ENCODE measurements around the gene PTPRG. TPM values are rescaled to one million over a fixed set of nuclear protein-coding genes. Genes with fewer than 3 reads are reported as not detected.
"Not testable (repeated sequence)": the region's sequence is repeated elsewhere in the genome, so short reads cannot be mapped to it uniquely, and the experiment has no call there.

Gene PTPRG
- polyA plus RNA-seq, 3 donors: not detected

DNA sequence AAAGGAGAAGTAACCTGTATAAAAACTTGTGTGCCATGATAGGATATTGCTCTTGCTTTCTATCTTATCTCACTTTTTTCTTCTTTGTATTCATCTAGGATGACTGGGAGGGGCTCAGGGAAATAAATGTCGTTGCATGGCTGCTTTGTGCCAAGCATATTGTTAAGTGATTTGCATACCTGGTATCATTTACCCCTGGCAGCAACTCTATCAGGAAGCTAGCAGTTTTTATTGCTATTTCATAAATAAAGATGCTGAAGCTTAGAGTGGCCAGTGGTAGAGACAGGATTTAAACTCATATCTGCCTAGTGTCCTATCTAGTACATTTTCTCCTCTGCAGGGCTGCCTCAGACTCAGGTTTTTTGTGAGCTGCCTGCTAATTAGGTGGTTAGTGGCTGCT, 253.3 kb downstream of the PTPRG start:
- H3K4me1 ChIP-seq (ENCODE audit: control insufficient read depth in 1 of 2, insufficient read depth in 2 of 2, low read length in 2 of 2): no peaks in the 10 kb centered on the region
- Mint-ChIP-seq H3K9me3 (peaks cover 0 to 5% (median 0%) of the 10 kb centered on the region in 7 donors), H3K27ac (no peak overlapping the region), H3K36me3 (no peaks in the 10 kb centered on the region), H3K4me1 (no peaks in the 10 kb centered on the region), H3K27me3 (ENCODE audit: low read depth in 3 of 3) (peaks cover 0 to 2% (median 0%) of the 10 kb centered on the region in 3 donors), H3K4me3 (no peak overlapping the region)
- no peak for TF ChIP-seq CTCF (IDR thresholded peaks at IDR 0.05)
- intact Hi-C loops (cut with micrococcal nuclease): no loop called here
- H3K79me2 ChIP-seq (ENCODE audit: insufficient read depth, low read length): no peaks in the 10 kb centered on the region
- no peaks in the 10 kb centered on the region for H4K20me1 ChIP-seq (ENCODE audit: insufficient read depth, low read length)
- peaks cover 0 to 3% of the 10 kb centered on the region in 2 donors for H3K9me3 ChIP-seq (replicated peaks in 1 of 2; ENCODE audit: control insufficient read depth in 1 of 2, insufficient read depth in 1 of 2, low read length in 2 of 2)
- H3K9ac ChIP-seq (ENCODE audit: insufficient read depth, low read length, poor library complexity, severe bottlenecking): no peak overlapping the region
- no peaks in the 10 kb centered on the region for H3K36me3 ChIP-seq (replicated peaks in 1 of 2; ENCODE audit: control insufficient read depth in 1 of 2, insufficient read depth in 2 of 2, low read length in 2 of 2)
- no peak overlapping the region for H3K27ac ChIP-seq (ENCODE audit: low read depth in 1 of 2, low read length in 2 of 2)
- no peak overlapping the region for H3K4me2 ChIP-seq (replicated peaks; ENCODE audit: extremely low read depth, low read length, poor library complexity, severe bottlenecking)
- no CpG with 5 or more reads among the region's 1 CpG for WGBS (ENCODE audit: insufficient coverage)
- H3K27me3 ChIP-seq (ENCODE audit: control insufficient read depth in 2 of 2, insufficient read depth in 2 of 2, low read length in 2 of 2): no peaks in the 10 kb centered on the region
- DNase-seq: no peak
- no peak overlapping the region for H2AFZ ChIP-seq (ENCODE audit: insufficient read depth, low read depth, low read length, poor library complexity, severe bottlenecking)
- H3K4me3 ChIP-seq (replicated peaks in 1 of 3; ENCODE audit: low read depth in 2 of 3, low read length in 3 of 3): no peak overlapping the region

DNA sequence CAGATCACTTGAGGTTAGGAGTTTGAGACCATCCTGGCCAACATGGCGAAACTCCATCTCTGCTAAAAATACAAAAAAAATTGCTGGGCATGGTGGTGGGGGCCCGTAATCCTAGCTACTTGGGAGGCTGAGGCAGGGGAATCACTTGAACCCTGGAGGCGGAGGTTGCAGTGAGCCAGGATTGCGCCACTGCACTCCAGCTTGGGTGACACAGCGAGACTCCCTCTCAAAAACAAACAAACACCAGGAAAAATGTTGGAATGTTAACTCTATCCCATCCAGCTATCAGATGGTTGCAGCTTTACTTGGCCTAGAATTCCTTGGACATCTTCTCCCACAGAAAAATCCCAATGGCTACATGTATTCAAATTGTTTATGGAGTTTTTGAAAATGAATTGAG, 254.9 kb downstream of the PTPRG start:
- H3K27me3 Mint-ChIP-seq (ENCODE audit: low read depth in 3 of 3); H4K20me1 ChIP-seq (ENCODE audit: insufficient read depth, low read length); H3K27ac Mint-ChIP-seq; H3K36me3 ChIP-seq (replicated peaks in 1 of 2; ENCODE audit: control insufficient read depth in 1 of 2, insufficient read depth in 2 of 2, low read length in 2 of 2); H3K9ac ChIP-seq (ENCODE audit: insufficient read depth, low read length, poor library complexity, severe bottlenecking); H2AFZ ChIP-seq (ENCODE audit: insufficient read depth, low read depth, low read length, poor library complexity, severe bottlenecking); H3K4me2 ChIP-seq (replicated peaks; ENCODE audit: extremely low read depth, low read length, poor library complexity, severe bottlenecking); H3K79me2 ChIP-seq (ENCODE audit: insufficient read depth, low read length); DNase-seq; H3K9me3 ChIP-seq (replicated peaks in 1 of 2; ENCODE audit: control insufficient read depth in 1 of 2, insufficient read depth in 1 of 2, low read length in 2 of 2); H3K4me1 Mint-ChIP-seq; H3K27ac ChIP-seq (ENCODE audit: low read depth in 1 of 2, low read length in 2 of 2); H3K27me3 ChIP-seq (ENCODE audit: control insufficient read depth in 2 of 2, insufficient read depth in 2 of 2, low read length in 2 of 2); H3K4me1 ChIP-seq (ENCODE audit: control insufficient read depth in 1 of 2, insufficient read depth in 2 of 2, low read length in 2 of 2); H3K9me3 Mint-ChIP-seq; H3K4me3 Mint-ChIP-seq; H3K4me3 ChIP-seq (replicated peaks in 1 of 3; ENCODE audit: low read depth in 2 of 3, low read length in 3 of 3); intact Hi-C loops (cut with micrococcal nuclease); H3K36me3 Mint-ChIP-seq: not testable (repeated sequence)
- WGBS (ENCODE audit: insufficient coverage): 80% methylated on average over 1 of the region's 5 CpGs
